ENCODE measurements around the gene OSBPL1A.

Gene OSBPL1A

GRCh38 chr18:24344509-24344908, 53.1 kb downstream of the OSBPL1A start:
- DNase-seq (ENCODE audit: insufficient read length, low spot score) (no peak), FAIRE-seq (no peak)
- TF ChIP-seq, protein P1, sequence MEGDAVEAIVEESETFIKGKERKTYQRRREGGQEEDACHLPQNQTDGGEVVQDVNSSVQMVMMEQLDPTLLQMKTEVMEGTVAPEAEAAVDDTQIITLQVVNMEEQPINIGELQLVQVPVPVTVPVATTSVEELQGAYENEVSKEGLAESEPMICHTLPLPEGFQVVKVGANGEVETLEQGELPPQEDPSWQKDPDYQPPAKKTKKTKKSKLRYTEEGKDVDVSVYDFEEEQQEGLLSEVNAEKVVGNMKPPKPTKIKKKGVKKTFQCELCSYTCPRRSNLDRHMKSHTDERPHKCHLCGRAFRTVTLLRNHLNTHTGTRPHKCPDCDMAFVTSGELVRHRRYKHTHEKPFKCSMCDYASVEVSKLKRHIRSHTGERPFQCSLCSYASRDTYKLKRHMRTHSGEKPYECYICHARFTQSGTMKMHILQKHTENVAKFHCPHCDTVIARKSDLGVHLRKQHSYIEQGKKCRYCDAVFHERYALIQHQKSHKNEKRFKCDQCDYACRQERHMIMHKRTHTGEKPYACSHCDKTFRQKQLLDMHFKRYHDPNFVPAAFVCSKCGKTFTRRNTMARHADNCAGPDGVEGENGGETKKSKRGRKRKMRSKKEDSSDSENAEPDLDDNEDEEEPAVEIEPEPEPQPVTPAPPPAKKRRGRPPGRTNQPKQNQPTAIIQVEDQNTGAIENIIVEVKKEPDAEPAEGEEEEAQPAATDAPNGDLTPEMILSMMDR (IDR thresholded peaks at IDR 0.05; ENCODE audit: insufficient read depth, missing control alignments): no peak

GRCh38 chr18:24342347-24342746, 55.3 kb downstream of the OSBPL1A start:
- TF ChIP-seq, protein P1 (IDR thresholded peaks at IDR 0.05; ENCODE audit: insufficient read depth, missing control alignments): no peak
- peak; percentile 32 for FAIRE-seq
- DNase-seq (ENCODE audit: insufficient read length, low spot score): no peak

GRCh38 chr18:24341361-24341760, 56.3 kb downstream of the OSBPL1A start:
- FAIRE-seq (peak; percentile 79), DNase-seq (ENCODE audit: insufficient read length, low spot score) (no peak)
- TF ChIP-seq, protein P1 (IDR thresholded peaks at IDR 0.05; ENCODE audit: insufficient read depth, missing control alignments): no peak

- FAIRE-seq (no peak), DNase-seq (ENCODE audit: insufficient read length, low spot score) (no peak)
- TF ChIP-seq, protein P1 (IDR thresholded peaks at IDR 0.05; ENCODE audit: insufficient read depth, missing control alignments): no peak
These were observed 64.5 kb downstream of the OSBPL1A start for GRCh38 chr18:24333084-24333483.

- peak; percentile 51 for FAIRE-seq
- DNase-seq (ENCODE audit: insufficient read length, low spot score): no peak
- TF ChIP-seq, protein P1 (IDR thresholded peaks at IDR 0.05; ENCODE audit: insufficient read depth, missing control alignments): no peak
These were observed 71.4 kb downstream of the OSBPL1A start for GRCh38 chr18:24326211-24326610.

DNA sequence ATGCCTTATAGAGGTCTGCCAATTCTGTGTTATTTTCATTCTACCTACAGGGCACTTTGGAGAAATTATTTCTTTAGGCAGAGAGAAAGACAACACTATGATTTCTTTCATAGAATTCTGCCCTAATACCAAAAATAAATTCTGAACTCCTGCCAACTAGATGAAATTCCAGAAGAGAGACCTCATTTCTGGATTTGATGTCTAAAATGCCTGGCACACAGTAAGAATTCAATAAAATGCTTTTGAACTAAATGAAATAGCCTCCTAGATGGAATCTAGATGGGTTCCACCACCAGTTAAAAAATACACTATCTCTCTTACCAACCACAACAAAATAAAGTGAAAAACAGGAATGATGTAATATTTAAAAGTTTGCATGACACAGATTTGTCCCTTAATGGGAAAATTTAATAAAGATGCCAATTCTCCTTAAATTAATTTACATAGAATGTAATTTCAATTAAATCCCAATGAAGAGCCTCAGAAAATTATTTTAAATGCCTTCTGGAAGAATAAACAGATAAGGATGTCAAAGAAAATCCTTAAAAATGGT, 75.0 kb downstream of the OSBPL1A start:
- FAIRE-seq (no peak), DNase-seq (ENCODE audit: insufficient read length, low spot score) (no peak)
- TF ChIP-seq, protein P1 (IDR thresholded peaks at IDR 0.05; ENCODE audit: insufficient read depth, missing control alignments): no peak

DNA sequence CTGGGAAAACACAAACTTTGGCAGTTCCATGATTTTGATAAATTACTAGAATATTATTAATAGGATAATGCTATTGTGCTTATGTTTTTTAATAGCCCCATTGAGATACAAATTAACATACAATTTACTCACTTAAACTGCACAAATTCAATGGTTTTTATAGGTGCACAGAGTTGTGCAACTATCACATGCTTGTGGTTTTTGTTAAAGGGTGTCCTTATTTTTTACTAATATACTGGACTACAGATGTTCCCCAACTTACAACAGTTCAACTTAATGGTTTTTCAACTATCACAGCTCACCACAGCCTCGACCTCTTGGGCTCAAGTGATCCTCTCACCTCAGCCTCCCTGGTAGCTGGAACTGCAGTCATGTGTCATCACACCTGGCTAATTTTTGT, 76.6 kb downstream of the OSBPL1A start:
- TF ChIP-seq, protein P1 (IDR thresholded peaks at IDR 0.05; ENCODE audit: insufficient read depth, missing control alignments): no peak
- DNase-seq (ENCODE audit: insufficient read length, low spot score) (no peak), FAIRE-seq (no peak)
